Measurements from ENCODE around the gene KLLN.
"Not testable (repeated sequence)": the region's sequence is repeated elsewhere in the genome, so short reads cannot be mapped to it uniquely, and the experiment has no call there.

Gene KLLN

DNA sequence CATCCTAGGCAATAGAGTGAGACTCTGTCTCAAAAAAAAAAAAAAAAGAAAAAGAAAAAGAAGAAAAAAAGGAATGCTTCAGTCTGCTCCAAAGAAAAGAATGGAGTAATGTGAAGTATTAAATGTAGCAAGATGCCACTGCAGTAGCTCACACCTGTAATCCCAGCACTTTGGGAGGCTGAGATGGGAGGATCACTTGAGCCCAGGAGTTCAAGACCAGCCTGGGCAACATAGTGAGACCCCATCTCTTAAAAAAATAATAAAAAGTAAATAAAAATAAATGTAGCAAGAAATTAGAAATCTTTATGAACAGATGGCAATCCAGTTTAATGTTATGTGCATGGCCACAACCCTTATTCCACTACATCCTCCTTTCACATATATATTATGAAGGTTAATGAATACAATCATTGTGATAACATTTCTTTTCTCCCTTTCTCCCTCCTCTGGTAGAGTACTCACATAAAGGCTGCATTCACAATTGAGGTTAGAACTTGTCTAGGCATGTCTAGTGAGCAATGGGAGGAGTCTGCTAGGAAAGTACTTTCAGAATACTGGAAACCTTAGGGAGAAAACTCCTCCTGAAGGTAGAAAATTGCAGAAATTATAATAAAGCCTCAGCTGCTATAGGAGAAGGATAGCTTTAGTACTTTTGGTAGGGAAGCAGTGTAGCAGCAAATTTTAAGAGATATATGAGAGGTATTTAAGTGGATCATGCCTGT lies 20.4 kb downstream of the KLLN start:
- Histone ChIP-seq H3K9me3 (ENCODE audit: low read depth, low read length) (no peaks in the 10 kb centered on the region), H3K27ac (no peak overlapping the region), H3K36me3 (ENCODE audit: insufficient read depth, low read length) (no peaks in the 10 kb centered on the region), H3K9ac (ENCODE audit: insufficient read length) (no peak overlapping the region), H3K4me3 (no peak overlapping the region)
- no peak for DNase-seq (ENCODE audit: low read depth, low spot score)
- TF ChIP-seq EZH2 (IDR thresholded peaks at IDR 0.05): no peak
- TF ChIP-seq FOXP2 (optimal IDR thresholded peaks at IDR 0.05; ENCODE audit: control extremely low read depth, extremely low read length, insufficient read depth): no peak
- TF ChIP-seq POLR2AphosphoS5 (IDR thresholded peaks at IDR 0.05; ENCODE audit: borderline replicate concordance, low read depth, low read length): no peak

DNA sequence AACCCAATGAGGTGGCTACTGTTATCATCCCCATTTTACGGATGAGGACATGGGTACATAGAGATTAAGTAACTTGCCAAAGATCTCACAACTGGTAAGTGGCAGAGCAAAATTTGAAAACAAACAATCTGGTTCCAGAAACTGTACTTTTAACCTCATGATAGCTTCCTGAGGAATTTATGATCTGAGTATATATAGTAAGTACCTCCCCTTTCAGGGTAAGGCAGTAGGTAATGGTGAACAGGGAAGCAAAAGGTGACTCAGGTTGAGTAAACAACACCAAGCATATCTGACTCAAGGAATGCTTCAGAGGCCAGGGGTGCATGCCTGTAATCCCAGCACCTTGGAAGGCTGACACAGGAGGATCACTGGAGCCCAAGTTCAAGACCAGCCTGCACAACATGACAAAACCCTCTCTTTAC lies 21.1 kb downstream of the KLLN start:
- TF ChIP-seq FOXP2 (optimal IDR thresholded peaks at IDR 0.05; ENCODE audit: control extremely low read depth, extremely low read length, insufficient read depth) (no peak), EZH2 (IDR thresholded peaks at IDR 0.05) (no peak), POLR2AphosphoS5 (IDR thresholded peaks at IDR 0.05; ENCODE audit: borderline replicate concordance, low read depth, low read length) (no peak)
- Histone ChIP-seq H3K9ac (ENCODE audit: insufficient read length) (no peak overlapping the region), H3K27ac (no peak overlapping the region), H3K4me3 (no peak overlapping the region), H3K36me3 (ENCODE audit: insufficient read depth, low read length) (no peaks in the 10 kb centered on the region), H3K9me3 (ENCODE audit: low read depth, low read length) (no peaks in the 10 kb centered on the region)
- DNase-seq (ENCODE audit: low read depth, low spot score): no peak

DNA sequence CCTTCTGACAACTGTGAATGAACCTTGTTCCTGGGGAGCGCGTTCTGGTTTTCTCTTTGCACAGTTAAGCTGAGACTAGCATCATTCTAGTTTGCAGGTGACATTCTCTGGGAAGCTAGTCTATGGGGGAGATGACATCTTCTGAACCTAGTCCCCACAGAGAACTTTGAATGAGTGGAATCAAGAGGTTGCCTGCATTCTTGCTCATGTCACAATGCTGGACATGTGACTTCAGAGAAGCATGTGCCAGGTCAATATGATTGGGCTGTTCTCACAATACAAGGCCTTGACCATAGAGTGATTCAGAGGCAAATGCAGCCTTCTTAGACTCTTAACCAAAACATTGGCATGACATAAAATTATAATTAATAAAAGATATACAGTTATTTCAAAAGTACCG lies 22.1 kb downstream of the KLLN start:
- Histone ChIP-seq H3K27ac (no peak overlapping the region), H3K4me3 (no peak overlapping the region), H3K9ac (ENCODE audit: insufficient read length) (no peak overlapping the region), H3K9me3 (ENCODE audit: low read depth, low read length) (no peaks in the 10 kb centered on the region), H3K36me3 (ENCODE audit: insufficient read depth, low read length) (no peaks in the 10 kb centered on the region)
- TF ChIP-seq EZH2 (IDR thresholded peaks at IDR 0.05) (no peak), POLR2AphosphoS5 (IDR thresholded peaks at IDR 0.05; ENCODE audit: borderline replicate concordance, low read depth, low read length) (no peak), FOXP2 (optimal IDR thresholded peaks at IDR 0.05; ENCODE audit: control extremely low read depth, extremely low read length, insufficient read depth) (no peak)
- no peak for DNase-seq (ENCODE audit: low read depth, low spot score)

DNA sequence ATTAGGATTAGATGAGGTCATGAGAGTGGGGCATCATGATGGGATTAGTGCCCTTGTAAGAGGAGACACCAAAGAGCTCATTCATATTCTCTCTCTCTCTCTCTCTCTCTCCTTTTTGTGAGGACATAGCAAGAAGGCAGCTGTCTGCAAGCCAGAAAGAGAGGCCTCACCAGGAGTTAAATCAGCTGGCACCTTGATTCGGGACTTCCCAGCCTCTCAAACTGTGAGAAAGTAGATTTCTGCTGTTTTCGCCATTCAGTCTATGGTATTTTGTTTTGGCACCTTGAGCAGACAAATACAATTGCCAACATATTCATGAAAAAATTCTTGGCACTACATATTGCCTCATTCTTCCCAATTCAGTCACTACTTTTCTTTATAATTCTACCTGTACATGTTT lies 24.7 kb downstream of the KLLN start:
- no peaks in the 10 kb centered on the region for H3K36me3 ChIP-seq (ENCODE audit: insufficient read depth, low read length)
- H3K4me3 ChIP-seq: no peak overlapping the region
- no peak overlapping the region for H3K27ac ChIP-seq
- TF ChIP-seq POLR2AphosphoS5 (IDR thresholded peaks at IDR 0.05; ENCODE audit: borderline replicate concordance, low read depth, low read length) (no peak), EZH2 (IDR thresholded peaks at IDR 0.05) (no peak)
- no peak overlapping the region for H3K9ac ChIP-seq (ENCODE audit: insufficient read length)
- no peak for DNase-seq (ENCODE audit: low read depth, low spot score)
- H3K9me3 ChIP-seq (ENCODE audit: low read depth, low read length): no peaks in the 10 kb centered on the region

DNA sequence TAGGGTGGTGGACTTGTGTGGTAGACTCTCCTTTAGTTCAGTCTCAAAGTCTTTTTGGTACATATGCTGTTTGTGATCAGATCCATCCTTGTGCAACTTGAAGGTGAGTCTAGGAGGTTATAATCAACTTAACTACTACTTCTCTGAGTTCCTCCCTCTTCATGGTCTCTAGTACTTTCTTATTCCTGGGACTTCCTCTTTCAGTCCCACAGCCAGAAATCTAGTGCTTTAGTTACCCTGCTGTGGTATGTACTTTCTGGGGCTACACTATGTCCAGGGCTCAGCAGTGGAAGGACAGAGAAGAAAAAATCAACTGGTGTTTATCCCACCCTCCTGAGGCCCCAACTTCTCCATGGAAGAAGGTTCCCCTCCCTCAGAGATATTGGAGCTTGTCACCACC lies 25.9 kb downstream of the KLLN start:
- Histone ChIP-seq H3K36me3 (ENCODE audit: insufficient read depth, low read length) (no peaks in the 10 kb centered on the region), H3K27ac (no peak overlapping the region), H3K9me3 (ENCODE audit: low read depth, low read length) (no peaks in the 10 kb centered on the region), H3K9ac (ENCODE audit: insufficient read length) (no peak overlapping the region), H3K4me3 (no peak overlapping the region)
- TF ChIP-seq POLR2AphosphoS5 (IDR thresholded peaks at IDR 0.05; ENCODE audit: borderline replicate concordance, low read depth, low read length): no peak
- DNase-seq (ENCODE audit: low read depth, low spot score): no peak

DNA sequence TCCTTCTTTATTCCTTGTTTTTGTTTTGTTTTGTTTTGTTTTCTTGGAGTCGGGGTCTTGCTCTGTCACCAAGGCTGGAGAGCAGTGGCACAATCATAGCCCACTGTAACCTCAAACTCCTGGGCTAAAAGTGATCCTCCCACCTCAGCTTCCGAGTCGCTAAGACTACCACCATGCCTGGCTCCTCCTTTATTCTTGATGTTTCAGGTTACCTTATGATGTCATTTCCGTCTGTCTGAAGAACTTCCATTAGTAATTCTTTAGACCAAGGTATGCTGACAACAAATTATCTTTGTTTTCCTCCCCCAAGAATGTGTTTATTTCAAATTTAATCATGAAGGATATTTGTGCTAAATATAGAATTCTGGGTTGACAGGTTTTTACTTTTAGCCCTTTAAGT lies 27.2 kb downstream of the KLLN start:
- H3K36me3 ChIP-seq (ENCODE audit: insufficient read depth, low read length): no peaks in the 10 kb centered on the region
- H3K4me3 ChIP-seq: no peak overlapping the region
- H3K9me3 ChIP-seq (ENCODE audit: low read depth, low read length): no peaks in the 10 kb centered on the region
- no peak overlapping the region for H3K27ac ChIP-seq
- no peak for DNase-seq (ENCODE audit: low read depth, low spot score)
- H3K9ac ChIP-seq (ENCODE audit: insufficient read length): no peak overlapping the region
- TF ChIP-seq FOXP2 (optimal IDR thresholded peaks at IDR 0.05; ENCODE audit: control extremely low read depth, extremely low read length, insufficient read depth) (no peak), POLR2AphosphoS5 (IDR thresholded peaks at IDR 0.05; ENCODE audit: borderline replicate concordance, low read depth, low read length) (no peak), EZH2 (IDR thresholded peaks at IDR 0.05) (no peak)

DNA sequence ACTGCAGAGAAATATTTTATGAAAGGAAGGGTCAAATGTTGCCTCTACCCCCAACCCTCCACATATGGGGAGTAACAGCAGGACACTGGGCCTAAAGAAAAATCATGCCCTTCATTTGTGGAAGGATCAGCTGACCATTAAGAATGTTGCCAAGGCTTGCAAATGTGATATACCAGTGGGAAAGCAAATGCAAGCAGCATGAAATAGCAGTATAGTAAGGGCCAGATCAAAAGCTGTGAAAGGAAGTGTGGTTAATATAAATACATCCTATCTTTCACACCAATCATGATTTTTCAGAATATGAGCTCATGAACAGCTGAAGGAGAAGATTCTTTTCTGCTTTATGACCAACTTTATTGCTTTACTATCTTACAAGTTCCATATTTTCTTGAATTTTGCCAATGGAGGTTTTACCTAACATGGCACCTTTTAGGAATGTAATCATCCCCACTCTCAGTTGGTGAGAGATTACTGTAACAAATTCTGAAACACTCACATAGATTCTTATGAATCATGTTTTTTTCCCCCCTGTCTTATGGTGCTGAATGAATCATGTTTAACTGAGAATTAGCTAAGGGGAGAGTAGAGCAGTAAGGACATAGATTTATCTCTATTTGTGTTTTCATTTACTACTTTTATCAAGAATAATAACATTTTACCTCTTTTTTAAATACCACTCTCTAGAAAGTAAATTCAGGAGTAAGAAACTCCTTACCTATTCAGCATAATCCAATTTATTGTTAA lies 33.2 kb downstream of the KLLN start:
- TF ChIP-seq FOXP2 (optimal IDR thresholded peaks at IDR 0.05; ENCODE audit: control extremely low read depth, extremely low read length, insufficient read depth) (no peak), POLR2AphosphoS5 (IDR thresholded peaks at IDR 0.05; ENCODE audit: borderline replicate concordance, low read depth, low read length) (no peak), EZH2 (IDR thresholded peaks at IDR 0.05) (no peak)
- Histone ChIP-seq H3K4me3 (no peak overlapping the region), H3K9ac (ENCODE audit: insufficient read length) (no peak overlapping the region), H3K27ac (no peak overlapping the region), H3K36me3 (ENCODE audit: insufficient read depth, low read length) (no peaks in the 10 kb centered on the region), H3K9me3 (ENCODE audit: low read depth, low read length) (no peaks in the 10 kb centered on the region)
- DNase-seq (ENCODE audit: low read depth, low spot score): no peak

DNA sequence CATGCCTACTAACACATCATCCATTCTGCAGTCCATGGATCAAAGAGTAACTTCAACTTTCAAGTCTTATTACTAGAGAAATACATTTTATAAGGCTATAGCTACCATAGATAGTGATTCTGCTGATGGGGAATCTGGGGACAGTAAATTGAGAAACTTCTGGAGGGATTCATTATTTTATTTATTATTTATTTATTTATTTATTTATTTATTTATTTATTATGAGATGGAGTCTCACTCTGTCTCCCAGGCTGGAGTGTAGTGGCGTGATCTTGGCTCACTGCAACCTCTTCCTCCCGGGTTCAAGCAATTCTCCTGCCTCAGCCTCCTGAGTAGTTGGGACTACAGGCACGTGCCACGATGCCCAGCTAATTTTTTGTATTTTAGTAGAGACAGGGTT lies 34.3 kb downstream of the KLLN start:
- H3K9ac ChIP-seq (ENCODE audit: insufficient read length); H3K36me3 ChIP-seq (ENCODE audit: insufficient read depth, low read length); DNase-seq (ENCODE audit: low read depth, low spot score); H3K9me3 ChIP-seq (ENCODE audit: low read depth, low read length); H3K4me3 ChIP-seq; H3K27ac ChIP-seq: not testable (repeated sequence)

DNA sequence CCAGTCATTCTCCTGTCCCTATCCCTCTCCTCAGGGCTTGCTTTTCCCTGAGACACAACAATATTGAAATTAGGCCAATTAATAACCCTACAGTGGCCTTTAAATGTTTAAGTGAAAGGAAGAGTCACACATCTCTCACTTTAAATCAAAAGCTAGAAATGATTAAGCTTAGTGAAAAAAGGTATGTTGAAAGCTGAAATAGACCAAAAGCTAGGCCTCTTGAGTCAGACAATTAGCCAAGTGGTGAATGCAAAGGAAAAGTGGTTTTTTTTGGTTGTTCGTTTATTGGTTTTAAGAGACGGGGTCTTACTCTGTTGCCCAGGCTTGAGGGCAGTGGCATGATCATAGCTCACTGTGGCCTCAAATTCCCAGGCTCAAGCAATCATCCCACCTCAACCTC lies 35.7 kb downstream of the KLLN start:
- no peak for TF ChIP-seq POLR2AphosphoS5 (IDR thresholded peaks at IDR 0.05; ENCODE audit: borderline replicate concordance, low read depth, low read length)
- no peak for TF ChIP-seq FOXP2 (optimal IDR thresholded peaks at IDR 0.05; ENCODE audit: control extremely low read depth, extremely low read length, insufficient read depth)
- no peak for TF ChIP-seq EZH2 (IDR thresholded peaks at IDR 0.05)

More for the DNA sequence above, 35.7 kb downstream of the KLLN start:
- DNase-seq (ENCODE audit: low read depth, low spot score): no peak
- H3K9me3 ChIP-seq (ENCODE audit: low read depth, low read length): no peaks in the 10 kb centered on the region
- no peak overlapping the region for H3K27ac ChIP-seq
- H3K9ac ChIP-seq (ENCODE audit: insufficient read length): no peak overlapping the region
- H3K4me3 ChIP-seq: no peak overlapping the region
- no peaks in the 10 kb centered on the region for H3K36me3 ChIP-seq (ENCODE audit: insufficient read depth, low read length)
